Measurements from ENCODE around the gene KLHL21.

GRCh38 chr1:6635161-6635909, 32.7 kb upstream of the KLHL21 start:
- TF ChIP-seq CTCF (IDR thresholded peaks at IDR 0.05; ENCODE audit: insufficient read depth, low read depth, low read length), result no peak
- no peak for TF ChIP-seq EZH2 (IDR thresholded peaks at IDR 0.05; ENCODE audit: insufficient read depth, low read length)

Data from astrocyte (in vitro differentiated cells and primary cell).